Bronchial epithelial cell (primary cell): Measurements from ENCODE around the gene DCDC2C. TPM values are rescaled to one million over a fixed set of nuclear protein-coding genes. Genes with fewer than 3 reads are reported as not detected.

Source experiments
- DNase-seq: peaks from one replicate; pipeline ENCODE4 v3.0.0-alpha.2; 2010; ENCODE audit warnings: low read depth
- FAIRE-seq: peaks from 2 replicates; lab custom pipeline; 2011; peaks lifted over from hg19 to GRCh38; lab: Jason Lieb, UNC
- H3K27me3 ChIP-seq: 2 replicates; pipeline ENCODE4 v1.5.1; 2011; ENCODE audit warnings: low read length; ENCODE audit not compliant: control insufficient read depth, insufficient read depth
- H3K36me3 ChIP-seq: 2 replicates; pipeline ENCODE4 v1.5.1; 2011; ENCODE audit warnings: low read length; ENCODE audit not compliant: control insufficient read depth, insufficient read depth
- H3K4me3 ChIP-seq: 2 replicates; pipeline ENCODE4 v1.5.1; 2011; ENCODE audit warnings: mild to moderate bottlenecking, low read depth, low read length, control low read depth
- total RNA-seq: library from RNA; depleted of rRNA; stranded (reverse); fragments of >200 nt; gene quantifications from 2 replicates; pipeline ENCODE4 v1.2.1, GENCODE V29; 2014
- TF ChIP-seq, protein P1 (sequence below): IDR thresholded peaks from 2 replicates; pipeline ENCODE4 v1.5.1; 2011; ENCODE audit warnings: mild to moderate bottlenecking, moderate library complexity, low read length, control low read depth, inconsistent platforms; ENCODE audit not compliant: insufficient read depth, severe bottlenecking

DCDC2C gene
- total RNA-seq, 1 donor from 2014 or later: not detected

DNA sequence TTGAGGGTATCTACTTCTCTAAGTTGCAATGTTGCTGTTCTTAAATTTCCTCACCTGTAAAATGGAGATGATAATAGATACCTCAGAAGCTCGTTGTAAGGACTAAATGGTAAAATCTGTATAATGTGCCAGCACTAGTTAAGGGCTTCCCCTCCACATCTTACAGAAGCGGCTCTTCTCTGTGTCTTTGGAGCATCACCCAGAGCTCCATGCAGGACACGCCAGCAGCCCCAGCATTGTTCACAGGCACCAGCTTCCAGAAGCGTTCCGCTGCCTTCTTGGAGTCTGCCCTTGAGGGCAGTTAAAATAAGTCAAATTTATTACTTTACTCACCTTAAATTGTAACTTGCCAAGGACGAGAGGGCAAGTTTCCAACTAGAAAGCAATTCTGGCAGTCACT is 5.8 kb downstream of the DCDC2C start:
- TF ChIP-seq, protein P1, sequence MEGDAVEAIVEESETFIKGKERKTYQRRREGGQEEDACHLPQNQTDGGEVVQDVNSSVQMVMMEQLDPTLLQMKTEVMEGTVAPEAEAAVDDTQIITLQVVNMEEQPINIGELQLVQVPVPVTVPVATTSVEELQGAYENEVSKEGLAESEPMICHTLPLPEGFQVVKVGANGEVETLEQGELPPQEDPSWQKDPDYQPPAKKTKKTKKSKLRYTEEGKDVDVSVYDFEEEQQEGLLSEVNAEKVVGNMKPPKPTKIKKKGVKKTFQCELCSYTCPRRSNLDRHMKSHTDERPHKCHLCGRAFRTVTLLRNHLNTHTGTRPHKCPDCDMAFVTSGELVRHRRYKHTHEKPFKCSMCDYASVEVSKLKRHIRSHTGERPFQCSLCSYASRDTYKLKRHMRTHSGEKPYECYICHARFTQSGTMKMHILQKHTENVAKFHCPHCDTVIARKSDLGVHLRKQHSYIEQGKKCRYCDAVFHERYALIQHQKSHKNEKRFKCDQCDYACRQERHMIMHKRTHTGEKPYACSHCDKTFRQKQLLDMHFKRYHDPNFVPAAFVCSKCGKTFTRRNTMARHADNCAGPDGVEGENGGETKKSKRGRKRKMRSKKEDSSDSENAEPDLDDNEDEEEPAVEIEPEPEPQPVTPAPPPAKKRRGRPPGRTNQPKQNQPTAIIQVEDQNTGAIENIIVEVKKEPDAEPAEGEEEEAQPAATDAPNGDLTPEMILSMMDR: no peak
- no peak overlapping the region for H3K4me3 ChIP-seq
- H3K36me3 ChIP-seq: no peaks in the 10 kb centered on the region
- no peak for DNase-seq
- FAIRE-seq: no peak
- no peaks in the 10 kb centered on the region for H3K27me3 ChIP-seq

DNA sequence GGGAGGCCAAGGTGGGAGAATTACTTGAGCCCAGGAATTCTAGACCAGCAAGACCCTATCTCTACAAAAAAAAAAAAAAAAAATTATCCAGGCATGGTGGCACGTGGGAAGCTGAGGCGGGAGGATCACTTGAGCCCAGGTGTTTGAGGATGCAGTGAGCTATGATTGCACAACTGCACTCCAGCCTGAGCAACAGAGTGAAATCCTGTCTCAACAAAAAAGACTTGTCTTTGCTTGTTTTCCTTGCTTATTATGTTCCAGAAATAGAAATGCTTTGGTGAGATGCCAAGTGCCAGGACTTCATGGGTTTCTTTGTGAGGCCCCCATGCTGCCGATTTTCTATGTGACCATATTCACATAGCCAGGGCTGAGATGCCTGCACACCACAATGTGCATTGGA is 9.0 kb downstream of the DCDC2C start:
- Histone ChIP-seq H3K27me3 (no peaks in the 10 kb centered on the region), H3K4me3 (no peak overlapping the region), H3K36me3 (no peaks in the 10 kb centered on the region)
- TF ChIP-seq, protein P1: no peak
- peak; percentile 76 for DNase-seq
- no peak for FAIRE-seq

DNA sequence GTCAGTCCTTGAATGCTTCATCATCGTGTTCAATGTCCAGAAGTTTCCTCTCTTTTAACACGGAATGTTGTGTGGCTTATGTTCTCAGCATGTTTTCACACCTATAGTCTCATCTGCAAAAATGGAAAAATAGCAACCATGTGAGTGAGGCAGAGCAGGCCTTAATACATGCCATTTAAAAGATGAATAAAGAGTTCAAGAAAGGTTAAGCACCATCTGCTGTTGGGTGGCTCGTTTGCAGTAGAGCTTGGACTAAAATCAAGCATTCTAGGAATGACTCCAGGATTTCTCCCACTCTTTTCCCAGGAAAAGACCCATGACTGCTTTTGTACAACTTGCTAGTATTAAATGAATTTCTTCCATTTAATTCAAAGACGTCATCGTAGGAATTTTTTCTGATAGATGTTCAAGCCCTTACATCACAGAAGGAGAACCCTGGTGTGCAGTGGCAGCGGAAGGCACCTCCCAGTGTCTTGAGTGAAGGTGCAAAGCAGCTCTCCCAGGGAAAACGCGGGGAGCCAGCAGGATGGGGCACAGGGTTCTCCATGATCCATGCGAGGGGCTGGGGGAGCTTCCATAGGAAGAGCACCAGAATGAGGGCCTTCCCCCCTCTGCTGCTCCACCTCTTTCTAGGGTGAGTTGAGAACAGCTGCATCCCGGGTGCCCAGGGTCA is 9.6 kb downstream of the DCDC2C start:
- Histone ChIP-seq H3K27me3 (no peaks in the 10 kb centered on the region), H3K36me3 (no peaks in the 10 kb centered on the region), H3K4me3 (no peak overlapping the region)
- TF ChIP-seq, protein P1: no peak
- DNase-seq: no peak
- FAIRE-seq: no peak

DNA sequence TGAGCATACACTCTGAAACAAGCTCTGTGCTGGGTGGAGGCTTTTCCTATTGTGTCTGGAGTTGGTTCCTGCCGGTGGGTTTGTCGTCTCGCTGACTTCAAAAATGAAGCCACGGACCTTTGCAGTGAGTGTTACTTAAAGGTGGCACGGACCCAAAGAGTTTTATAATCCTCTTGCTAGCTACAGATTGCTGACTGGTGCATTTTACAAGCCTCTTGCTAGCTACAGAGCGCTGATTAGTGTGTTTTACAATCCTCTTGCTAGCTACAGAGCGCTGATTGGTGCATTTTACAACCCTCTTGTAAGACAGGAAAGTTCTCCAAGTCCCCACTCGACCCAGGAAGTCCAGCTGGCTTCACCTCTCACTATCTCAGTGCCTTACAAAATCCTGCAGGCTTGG is 15.3 kb downstream of the DCDC2C start:
- TF ChIP-seq, protein P1: no peak
- Histone ChIP-seq H3K36me3 (no peaks in the 10 kb centered on the region), H3K4me3 (no peak overlapping the region), H3K27me3 (no peaks in the 10 kb centered on the region)
- FAIRE-seq: no peak
- no peak for DNase-seq

DNA sequence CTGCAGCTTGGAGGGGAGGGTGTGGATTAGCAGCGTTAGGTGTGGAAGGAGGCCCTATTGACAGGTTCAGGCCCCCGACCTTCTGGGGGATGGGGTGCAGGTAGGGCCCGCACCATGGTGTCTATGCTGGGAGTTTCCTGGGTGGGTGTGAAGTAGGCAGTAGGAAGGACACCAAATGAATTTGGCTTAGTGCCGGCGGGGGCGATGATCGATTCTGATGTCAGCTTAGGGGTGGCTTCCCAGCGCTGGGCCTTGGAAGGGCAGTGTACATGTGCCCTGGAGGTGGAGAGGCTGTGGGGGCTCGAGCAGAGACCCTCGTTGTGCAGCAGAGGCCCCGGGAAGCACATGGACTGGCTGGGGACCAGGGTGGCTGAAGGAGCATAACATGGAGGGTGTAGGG is 21.6 kb downstream of the DCDC2C start:
- FAIRE-seq: no peak
- TF ChIP-seq, protein P1: no peak

More for the DNA sequence above, 21.6 kb downstream of the DCDC2C start:
- DNase-seq: no peak
- H3K27me3 ChIP-seq: no peaks in the 10 kb centered on the region
- H3K36me3 ChIP-seq: no peaks in the 10 kb centered on the region
- no peak overlapping the region for H3K4me3 ChIP-seq
